ENCODE data around the gene PCSK2.

- TF ChIP-seq CTCF (IDR thresholded peaks at IDR 0.05; ENCODE audit: poor library complexity): no peak
- no peak for TF ChIP-seq EZH2 (IDR thresholded peaks at IDR 0.05; ENCODE audit: borderline replicate concordance)
These were observed 61.2 kb downstream of the PCSK2 start for GRCh38 chr20:17287998-17288397.
